K562 (cell line): ENCODE measurements around the gene ALG10.

Experiments
- GATAD2A ChIP-seq: fragments of 450-650 bp; IDR thresholded peaks from 2 replicates; pipeline ENCODE4 v1.6.1; 2017
- MTA1 ChIP-seq: fragments of 450-650 bp; IDR thresholded peaks from 2 replicates; pipeline ENCODE4 v1.6.1; 2017; ENCODE audit warnings: borderline replicate concordance
- PHF20 ChIP-seq: fragments of 450-650 bp; IDR thresholded peaks from 2 replicates; pipeline ENCODE4 v1.6.1; 2018; ENCODE audit not compliant: partially characterized antibody
- TSC22D4 ChIP-seq: fragments of 450-650 bp; IDR thresholded peaks from 2 replicates; pipeline ENCODE4 v1.6.1; 2016; ENCODE audit warnings: missing genetic modification characterization, missing biosample characterization, control low read depth
- ZNF232 ChIP-seq: sonication (generic); formaldehyde crosslinking; IDR thresholded peaks from 2 replicates; pipeline ENCODE4 v1.8.0; 2022; ENCODE audit warnings: mild to moderate bottlenecking, missing genetic modification reagents

DNA sequence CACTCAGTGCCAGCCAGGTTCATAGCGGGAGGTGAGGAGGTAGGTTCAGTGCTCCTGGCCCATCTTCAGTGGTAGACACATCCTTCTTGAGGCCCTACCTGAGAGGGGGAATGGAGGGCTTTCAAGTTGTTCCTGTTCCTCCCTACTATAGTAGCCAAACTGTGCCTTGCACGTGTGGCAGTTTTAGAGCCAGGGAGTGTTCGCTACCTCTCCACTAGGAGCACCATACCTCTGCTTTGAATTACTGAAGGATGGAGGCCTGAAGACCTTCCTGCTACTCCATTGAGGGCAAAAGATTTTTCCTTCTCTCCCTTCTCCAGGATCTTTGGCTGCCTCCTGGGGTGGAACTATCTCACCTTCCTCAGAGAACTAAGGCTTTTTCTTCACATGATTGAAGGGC lies 5.9 kb upstream of the ALG10 start:
- no peak for TF ChIP-seq GATAD2A
- no peak for TF ChIP-seq PHF20
- TF ChIP-seq ZNF232 (CRISPR knock-in tag): no peak
- TF ChIP-seq MTA1: no peak
- no peak for TF ChIP-seq TSC22D4 (tag)
